GM12878 (cell line): ENCODE data around the gene TC2N. TPM values are rescaled to one million over a fixed set of nuclear protein-coding genes. Genes with fewer than 3 reads are reported as not detected.

Source experiments
- ATAC-seq: fragments of 200-7000 bp; cut with Tn5 transposase; 3 replicates; pipeline ENCODE4 v1.9.1; 2020; ENCODE audit warnings: mild to moderate bottlenecking, moderate library complexity
- BruUV-seq: library from RNA; stranded (reverse); fragments of 400-500 nt; replicated peaks from 2 replicates; lab custom pipeline; 2021; lab: Mats Ljungman, UMichigan
- CTCF ChIA-PET: fragments of 300-600 bp; sonication (Branson Sonifier 250); formaldehyde crosslinking; extraction: SDS; loops from one replicate; lab custom pipeline; 2021; ENCODE audit warnings: inconsistent platforms; lab: Yijun Ruan, JAX
- POLR2A ChIA-PET: fragments of 350-600 bp; formaldehyde crosslinking; extraction: SDS; loops from one replicate; lab custom pipeline; 2021; ENCODE audit warnings: inconsistent platforms; lab: Charles Lee
- RAD21 ChIA-PET: fragments of 300-600 bp; sonication (Branson Sonifier 250); formaldehyde crosslinking; loops from one replicate; lab custom pipeline; 2023; ENCODE audit warnings: antibody characterized with exemption; ENCODE audit not compliant: unreplicated experiment; lab: Charles Lee
- SMC1A ChIA-PET: fragments of 300-600 bp; sonication (Branson Sonifier 250); formaldehyde crosslinking; loops from one replicate; lab custom pipeline; 2023; ENCODE audit not compliant: unreplicated experiment, uncharacterized antibody; lab: Charles Lee
- DNase-seq: peaks from one replicate; pipeline ENCODE4 v3.0.0-alpha.2; 2011; ENCODE audit warnings: low read depth, low spot score
- FAIRE-seq: peaks from 3 replicates; lab custom pipeline; 2011; peaks lifted over from hg19 to GRCh38; lab: Jason Lieb, UNC
- H2AFZ ChIP-seq: 2 replicates; pipeline ENCODE4 v1.6.0; 2011; ENCODE audit warnings: low read depth, low read length, control low read depth; ENCODE audit not compliant: control insufficient read depth
- H3K27ac ChIP-seq: 2 replicates; pipeline ENCODE4 v1.5.1; 2011; ENCODE audit warnings: control low read depth; ENCODE audit not compliant: control insufficient read depth, insufficient read depth
- H3K27me3 ChIP-seq, 2 experiments: replicated peaks in 1 of 2; 2 replicates each; pipeline versions ENCODE4 v1.6.0 to v1.6.1; 2011; ENCODE audit warnings: low read length in 1 of 2; ENCODE audit not compliant: control insufficient read depth in 2 of 2, insufficient read depth in 2 of 2
- H3K36me3 ChIP-seq, 2 experiments: 2 replicates each; pipeline ENCODE4 v1.5.1; 2011; ENCODE audit warnings: low read length in 1 of 2; ENCODE audit not compliant: control insufficient read depth in 2 of 2, insufficient read depth in 2 of 2
- H3K4me1 ChIP-seq: 2 replicates; pipeline ENCODE4 v1.6.1; 2011; ENCODE audit warnings: mild to moderate bottlenecking, low read length, moderate library complexity, mixed read lengths; ENCODE audit not compliant: control insufficient read depth, insufficient read depth
- H3K4me2 ChIP-seq: 2 replicates; pipeline ENCODE4 v1.6.0; 2011; ENCODE audit warnings: control low read depth; ENCODE audit not compliant: control insufficient read depth, insufficient read depth
- H3K4me3 ChIP-seq: fragments of 200-600 bp; sonication (generic); 2 replicates; pipeline ENCODE4 v1.5.1; 2016
- H3K79me2 ChIP-seq: 2 replicates; pipeline ENCODE4 v1.6.0; 2011; ENCODE audit warnings: low read length; ENCODE audit not compliant: control insufficient read depth, insufficient read depth
- H3K9ac ChIP-seq: 2 replicates; pipeline ENCODE4 v1.8.0; 2011; ENCODE audit warnings: low read length, control low read depth, mixed read lengths; ENCODE audit not compliant: control insufficient read depth, insufficient read depth
- H3K9me3 ChIP-seq: replicated peaks from 3 replicates; pipeline ENCODE4 v1.5.1; 2011; ENCODE audit warnings: mild to moderate bottlenecking, low read length; ENCODE audit not compliant: control insufficient read depth, insufficient read depth
- H4K20me1 ChIP-seq: 2 replicates; pipeline ENCODE4 v1.6.0; 2011; ENCODE audit not compliant: control insufficient read depth, insufficient read depth
- ATF7 ChIP-seq: fragments of 450-650 bp; IDR thresholded peaks from 2 replicates; pipeline ENCODE4 v1.6.1; 2016; ENCODE audit warnings: low read depth, mild to moderate bottlenecking
- E2F8 ChIP-seq: fragments of 450-650 bp; IDR thresholded peaks from 2 replicates; pipeline ENCODE4 v1.6.1; 2018; ENCODE audit warnings: mild to moderate bottlenecking, low read depth, moderate library complexity; ENCODE audit not compliant: partially characterized antibody
- ESRRA ChIP-seq: IDR thresholded peaks from 2 replicates; pipeline ENCODE4 v1.6.1; 2012; ENCODE audit warnings: mild to moderate bottlenecking, low read length, improper control_type of control experiment
- GATAD2B ChIP-seq: fragments of 450-650 bp; conservative IDR thresholded peaks from 2 replicates; pipeline ENCODE4 v1.6.1; 2017; ENCODE audit warnings: low read depth, mild to moderate bottlenecking, moderate library complexity
- IKZF1 ChIP-seq: fragments of 450-650 bp; conservative IDR thresholded peaks from 2 replicates; pipeline ENCODE4 v1.6.1; 2017; ENCODE audit warnings: antibody characterized with exemption, mild to moderate bottlenecking
- JUND ChIP-seq: IDR thresholded peaks from 2 replicates; pipeline ENCODE4 v1.6.1; 2012; ENCODE audit warnings: low read depth, mild to moderate bottlenecking, low read length, improper control_type of control experiment, moderate library complexity
- LARP7 ChIP-seq: fragments of 450-650 bp; IDR thresholded peaks from 2 replicates; pipeline ENCODE4 v1.6.1; 2017; ENCODE audit warnings: mild to moderate bottlenecking
- MAX ChIP-seq: IDR thresholded peaks from 2 replicates; pipeline ENCODE4 v1.6.1; 2012; ENCODE audit warnings: low read depth, low read length, improper control_type of control experiment
- NRF1 ChIP-seq: conservative IDR thresholded peaks from 2 replicates; pipeline ENCODE4 v1.6.1; 2011; ENCODE audit warnings: mild to moderate bottlenecking, low read depth, low read length, improper control_type of control experiment
- PBX3 ChIP-seq: IDR thresholded peaks from 2 replicates; pipeline ENCODE4 v1.6.1; 2011; ENCODE audit warnings: mild to moderate bottlenecking, low read depth, low read length, moderate library complexity; ENCODE audit not compliant: insufficient replicate concordance
- POLR2AphosphoS5 ChIP-seq: IDR thresholded peaks from 2 replicates; pipeline ENCODE4 v1.6.1; 2011; ENCODE audit warnings: mild to moderate bottlenecking, low read length, inconsistent platforms
- RB1 ChIP-seq: fragments of 450-650 bp; formaldehyde crosslinking; IDR thresholded peaks from 2 replicates; pipeline ENCODE4 v1.6.1; 2017; ENCODE audit warnings: mild to moderate bottlenecking, borderline replicate concordance
- SP1 ChIP-seq: IDR thresholded peaks from one replicate; pipeline ENCODE4 v1.6.1; 2011; ENCODE audit warnings: low read depth, low read length
- SREBF2 ChIP-seq: IDR thresholded peaks from 2 replicates; pipeline ENCODE4 v1.6.1; 2012; ENCODE audit warnings: mild to moderate bottlenecking, low read length
- SUZ12 ChIP-seq: fragments of 200-600 bp; sonication (generic); IDR thresholded peaks from one replicate; pipeline ENCODE4 v1.6.1; 2018; ENCODE audit warnings: antibody characterized with exemption, mild to moderate bottlenecking; ENCODE audit not compliant: unreplicated experiment
- WRNIP1 ChIP-seq: IDR thresholded peaks from 2 replicates; pipeline ENCODE4 v1.6.1; 2011; ENCODE audit warnings: low read depth, low read length, improper control_type of control experiment, borderline replicate concordance
- WGBS: methylation state at CpG from one replicate; pipeline ENCODE4 v1.1.6; 2016; ENCODE audit warnings: low lambda C conversion rate; ENCODE audit not compliant: insufficient replicate concordance, insufficient coverage; ENCODE audit errors: missing lambda C conversion rate; 5-methylcytosine and 5-hydroxymethylcytosine counted together
- in situ Hi-C: fragments of 300-500 bp; cut with MboI; formaldehyde crosslinking; loops from 9 replicates; pipeline ENCODE4 v1.14.3; 2018; ENCODE audit warnings: mixed read lengths
- intact Hi-C: fragments of 100-400 bp; cut with micrococcal nuclease; formaldehyde crosslinking; loops from one replicate; pipeline ENCODE4 v1.14.2; 2022; ENCODE audit not compliant: unreplicated experiment
- polyA plus RNA-seq, 11 experiments: library from polyadenylated mRNA; depleted of rRNA in 4 of 11; unstranded in 6 of 11; stranded (reverse) in 5 of 11; fragments of >200 nt; fragmentation: Nextera tagmentation in 4 of 11; fragmentation: Illumina TruSeq in 1 of 11; extraction: Ambion mirVana in 4 of 11; extraction: Trizol in 1 of 11; gene quantifications; 1 replicate in 1 of 11; 2 replicates in 10 of 11; pipeline versions ENCODE4 v1.2.1 to v1.2.3, GENCODE V29; 2011 to 2016; ENCODE audit warnings: inconsistent platforms in 2 of 11, missing spikeins in 2 of 11, low read depth in 1 of 11
- total RNA-seq, 4 experiments: library from RNA; depleted of rRNA in 3 of 4; stranded (reverse); fragments of >200 nt in 3 of 4; fragmentation: Illumina TruSeq in 1 of 4; extraction: Trizol in 1 of 4; gene quantifications; 2 replicates each; pipeline versions ENCODE4 v1.2.1 to v1.2.3, GENCODE V29; 2013 to 2021
- TF ChIP-seq, protein P1 (sequence below): IDR thresholded peaks from 2 replicates; pipeline ENCODE4 v1.6.1; 2011; ENCODE audit warnings: borderline replicate concordance, low read depth, mild to moderate bottlenecking, moderate library complexity, mixed read lengths, low read length; ENCODE audit not compliant: insufficient read depth; ENCODE audit errors: extremely low read length

Gene TC2N
- total and polyA plus RNA-seq, 10 of the 15 experiments (the other 5 are each of a cell fraction or from before 2014, with no cell fraction given): 0.15 to 1.6 (median 0.35) TPM

DNA sequence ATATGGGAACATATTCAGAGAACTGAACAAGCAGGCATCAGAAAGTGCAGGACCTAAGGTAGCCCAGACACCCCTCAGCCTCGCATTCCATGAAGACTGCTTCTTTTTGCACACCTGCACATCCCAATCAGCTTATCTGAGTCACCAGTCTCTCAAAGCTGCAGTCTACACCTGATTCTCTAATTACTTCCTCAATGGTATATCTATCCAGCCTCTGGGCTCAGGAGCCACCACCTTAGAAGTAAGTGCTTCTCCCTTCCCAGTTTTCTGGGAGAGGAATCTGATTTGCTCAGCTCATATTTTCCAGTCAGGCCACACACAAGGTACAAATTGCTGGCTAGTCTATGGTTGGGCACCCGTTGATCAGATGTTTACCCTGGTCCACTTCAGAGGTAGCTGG lies 21.7 kb downstream of the TC2N start:
- no peak for FAIRE-seq
- RAD21 ChIA-PET: interaction anchor here (0.6 kb wide), 1 partner anchor 342 kb away, joined by 3 read pairs; no protein-coding TSS in a partner anchor
- no peak overlapping the region for H3K4me3 ChIP-seq
- CTCF ChIA-PET: interaction anchor here (1.2 kb wide), 1 partner anchor 11 kb away, joined by 3 read pairs; no protein-coding TSS in a partner anchor
- H3K27me3 ChIP-seq: no peaks in the 10 kb centered on the region
- intact Hi-C loops (no loop called here), in situ Hi-C loops (no loop called here)
- DNase-seq: no peak
- POLR2A ChIA-PET: no interaction called here
- no peaks in the 10 kb centered on the region for H3K79me2 ChIP-seq
- H3K9ac ChIP-seq: no peak overlapping the region
- SMC1A ChIA-PET: interaction anchor here (0.6 to 1.7 kb wide), 4 partner anchors 11 to 571 kb away, joined by 3 to 4 read pairs (median 4); no protein-coding TSS in a partner anchor
- H3K36me3 ChIP-seq: no peaks in the 10 kb centered on the region
- WGBS: 68% methylated on average over 2 of the region's 2 CpGs
- H2AFZ ChIP-seq: no peak overlapping the region
- no peaks in the 10 kb centered on the region for H3K9me3 ChIP-seq
- no peak overlapping the region for H3K4me2 ChIP-seq
- no peaks in the 10 kb centered on the region for H4K20me1 ChIP-seq
- no TSS peak for BruUV-seq
- ATAC-seq: no peak
- H3K4me1 ChIP-seq: peaks cover 20% of the 10 kb centered on the region
- TF ChIP-seq SREBF2 (no peak), RB1 (no peak), POLR2AphosphoS5 (no peak), GATAD2B (no peak), SUZ12 (no peak), JUND (no peak), E2F8 (no peak), NRF1 (no peak), LARP7 (no peak), WRNIP1 (no peak), PBX3 (no peak), ESRRA (no peak), MAX (no peak), ATF7 (no peak), SP1 (no peak), IKZF1 (no peak)
- TF ChIP-seq, protein P1, sequence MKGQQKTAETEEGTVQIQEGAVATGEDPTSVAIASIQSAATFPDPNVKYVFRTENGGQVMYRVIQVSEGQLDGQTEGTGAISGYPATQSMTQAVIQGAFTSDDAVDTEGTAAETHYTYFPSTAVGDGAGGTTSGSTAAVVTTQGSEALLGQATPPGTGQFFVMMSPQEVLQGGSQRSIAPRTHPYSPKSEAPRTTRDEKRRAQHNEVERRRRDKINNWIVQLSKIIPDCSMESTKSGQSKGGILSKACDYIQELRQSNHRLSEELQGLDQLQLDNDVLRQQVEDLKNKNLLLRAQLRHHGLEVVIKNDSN: no peak
- H3K27ac ChIP-seq: no peak overlapping the region
